GM21717 (cell line): ENCODE measurements around the gene ADSS1.
"Not testable (repeated sequence)": the region's sequence is repeated elsewhere in the genome, so short reads cannot be mapped to it uniquely, and the experiment has no call there.

Source experiments
- ATAC-seq: cut with Tn5 transposase; IDR thresholded peaks from one replicate; pipeline ENCODE4 v1.9.1; 2021; ENCODE audit warnings: mild to moderate bottlenecking, moderate library complexity; ENCODE audit not compliant: unreplicated experiment

The ADSS1 gene

GRCh38 chr14:104744484-104744883, 20.5 kb downstream of the ADSS1 start:
- no peak for ATAC-seq

- ATAC-seq = no peak
Observed at GRCh38 chr14:104745431-104745830, 21.4 kb downstream of the ADSS1 start.

- ATAC-seq = no peak
Observed at GRCh38 chr14:104746071-104746545, 22.1 kb downstream of the ADSS1 start.

- ATAC-seq = no peak
Observed at GRCh38 chr14:104746934-104747481, 23.0 kb downstream of the ADSS1 start.

- ATAC-seq = no peak
Observed at GRCh38 chr14:104747876-104748275, 23.8 kb downstream of the ADSS1 start.

- no peak for ATAC-seq
Observed at GRCh38 chr14:104749111-104749649, 25.2 kb downstream of the ADSS1 start.

GRCh38 chr14:104750056-104750752, 26.2 kb downstream of the ADSS1 start:
- no peak for ATAC-seq

GRCh38 chr14:104750753-104751057, 26.7 kb downstream of the ADSS1 start:
- ATAC-seq = not testable (repeated sequence)

GRCh38 chr14:104751539-104752422, 27.8 kb downstream of the ADSS1 start:
- ATAC-seq = no peak

GRCh38 chr14:104752423-104752734, 28.4 kb downstream of the ADSS1 start:
- peak; percentile 76 for ATAC-seq

- peak; percentile 89 for ATAC-seq
Observed at GRCh38 chr14:104752735-104753527, 28.9 kb downstream of the ADSS1 start, which contains the start of gene SIVA1. Gene SIVA1, plus strand, starts transcription at chr14:104753147. Its CDS starts 55 bp downstream, at chr14:104753202.

- peak; percentile 1 for ATAC-seq
Observed at GRCh38 chr14:104753528-104754212, 29.6 kb downstream of the ADSS1 start.

GRCh38 chr14:104754213-104754851, 30.3 kb downstream of the ADSS1 start:
- no peak for ATAC-seq

GRCh38 chr14:104755621-104756020, 31.6 kb downstream of the ADSS1 start:
- ATAC-seq = no peak

- no peak for ATAC-seq
Observed at GRCh38 chr14:104756477-104757237, 32.6 kb downstream of the ADSS1 start.

GRCh38 chr14:104757238-104757585, 33.2 kb downstream of the ADSS1 start:
- ATAC-seq = no peak

- no peak for ATAC-seq
Observed at GRCh38 chr14:104757681-104758392, 33.8 kb downstream of the ADSS1 start.
